H1 (cell line): ENCODE results near the gene PGLYRP2. TPM values are rescaled to one million over a fixed set of nuclear protein-coding genes. Genes with fewer than 3 reads are reported as not detected.

Source experiments
- CTCF ChIA-PET: fragments of 300-600 bp; sonication (Branson Sonifier 250); formaldehyde crosslinking; loops from one replicate; lab custom pipeline; 2021; ENCODE audit not compliant: partially characterized antibody; lab: Charles Lee
- POLR2A ChIA-PET: fragments of 300-600 bp; sonication (Branson Sonifier 250); formaldehyde crosslinking; loops from one replicate; lab custom pipeline; 2021; ENCODE audit warnings: inconsistent platforms; ENCODE audit not compliant: partially characterized antibody; lab: Charles Lee
- DNase-seq, 2 experiments: peaks; one replicate each; pipeline versions ENCODE4 v3.0.0 to v3.0.0-alpha.2; 2010 to 2022; ENCODE audit warnings: low spot score in 2 of 2, low read depth in 1 of 2, mixed read lengths in 1 of 2
- FAIRE-seq: peaks from 2 replicates; lab custom pipeline; 2011; peaks lifted over from hg19 to GRCh38; lab: Jason Lieb, UNC
- H2AFZ ChIP-seq: 2 replicates; pipeline ENCODE4 v1.8.1; 2012; ENCODE audit warnings: low read length, inconsistent platforms
- H2AK5ac ChIP-seq: 2 replicates; pipeline ENCODE4 v1.6.1; 2013; ENCODE audit warnings: low read depth, low read length
- H2BK120ac ChIP-seq: replicated peaks from 2 replicates; pipeline ENCODE3; 2013; ENCODE audit warnings: low read depth, low read length, inconsistent platforms
- H2BK12ac ChIP-seq: 2 replicates; pipeline ENCODE4 v1.6.1; 2013; ENCODE audit warnings: low read depth, low read length
- H2BK15ac ChIP-seq: 2 replicates; pipeline ENCODE4 v1.6.1; 2013; ENCODE audit warnings: low read length
- H2BK20ac ChIP-seq: 2 replicates; pipeline ENCODE4 v1.6.1; 2013; ENCODE audit warnings: low read length
- H2BK5ac ChIP-seq: 2 replicates; pipeline ENCODE4 v1.6.1; 2013; ENCODE audit warnings: low read depth, low read length
- H3K14ac ChIP-seq: 2 replicates; pipeline ENCODE4 v1.6.1; 2013; ENCODE audit warnings: inconsistent platforms; ENCODE audit not compliant: insufficient read length
- H3K18ac ChIP-seq: 2 replicates; pipeline ENCODE4 v1.6.1; 2013; ENCODE audit warnings: low read length; ENCODE audit errors: extremely low read depth
- H3K23ac ChIP-seq: 2 replicates; pipeline ENCODE4 v1.6.1; 2013; ENCODE audit warnings: inconsistent platforms; ENCODE audit not compliant: insufficient read length
- H3K23me2 ChIP-seq: 2 replicates; pipeline ENCODE4 v1.6.1; 2013; ENCODE audit warnings: low read depth, low read length
- H3K27ac ChIP-seq: 2 replicates; pipeline ENCODE4 v1.6.1; 2011; ENCODE audit warnings: low read depth, low read length, inconsistent platforms
- H3K27me3 ChIP-seq, 4 experiments: replicated peaks in 1 of 4; 1 replicate in 1 of 4; 2 replicates in 3 of 4; pipeline versions ENCODE4 v1.6.1 to v1.8.1; 2011 to 2013; ENCODE audit warnings: low read length in 3 of 4, mild to moderate bottlenecking in 3 of 4, inconsistent platforms in 2 of 4, mixed read lengths in 2 of 4, moderate library complexity in 1 of 4; ENCODE audit not compliant: control insufficient read depth in 3 of 4, insufficient read depth in 3 of 4; ENCODE audit errors: extremely low read depth in 1 of 4
- H3K36me3 ChIP-seq, 4 experiments: 2 replicates each; pipeline versions ENCODE4 v1.6.1 to v1.8.1; 2011 to 2013; ENCODE audit warnings: mild to moderate bottlenecking in 4 of 4, low read length in 3 of 4, moderate library complexity in 2 of 4, control low read depth in 1 of 4, inconsistent platforms in 1 of 4; ENCODE audit not compliant: insufficient read depth in 4 of 4, control insufficient read depth in 2 of 4
- H3K4ac ChIP-seq: replicated peaks from 2 replicates; pipeline ENCODE3; 2013; ENCODE audit warnings: low read length, low read depth, mixed read lengths, inconsistent platforms; ENCODE audit not compliant: insufficient read length
- H3K4me1 ChIP-seq, 4 experiments: replicated peaks in 1 of 4; 1 replicate in 1 of 4; 2 replicates in 3 of 4; pipeline versions ENCODE4 v1.6.1 to v1.8.1; 2011 to 2013; ENCODE audit warnings: low read length in 3 of 4, inconsistent platforms in 2 of 4, mixed read lengths in 1 of 4; ENCODE audit not compliant: insufficient read depth in 4 of 4, control insufficient read depth in 3 of 4
- H3K4me2 ChIP-seq, 2 experiments: 2 replicates each; pipeline versions ENCODE4 v1.6.1 to v1.8.1; 2011 to 2013; ENCODE audit warnings: low read depth in 2 of 2, low read length in 2 of 2, control low read depth in 1 of 2, inconsistent platforms in 1 of 2, mild to moderate bottlenecking in 1 of 2; ENCODE audit not compliant: insufficient read depth in 1 of 2
- H3K4me3 ChIP-seq, 4 experiments: fragments of 200-600, 300-600 bp in 1 of 4; sonication (generic), shearing (Covaris generic), sonication (Bioruptor Twin) in 1 of 4; 2 replicates each; pipeline versions ENCODE4 v1.5.1 to v1.8.1; 2011 to 2016; ENCODE audit warnings: low read length in 4 of 4, low read depth in 3 of 4, control low read depth in 2 of 4, inconsistent platforms in 2 of 4, mild to moderate bottlenecking in 2 of 4, mixed read lengths in 1 of 4, moderate library complexity in 1 of 4; ENCODE audit not compliant: insufficient read depth in 2 of 4; ENCODE audit errors: extremely low read depth in 1 of 4
- H3K56ac ChIP-seq: replicated peaks from 2 replicates; pipeline ENCODE3; 2013; ENCODE audit warnings: low read depth, mild to moderate bottlenecking, mixed read lengths, low read length, inconsistent platforms; ENCODE audit not compliant: insufficient read length
- H3K79me1 ChIP-seq: 2 replicates; pipeline ENCODE4 v1.6.1; 2013; ENCODE audit warnings: low read depth, low read length, control low read depth
- H3K79me2 ChIP-seq, 2 experiments: 2 replicates each; pipeline versions ENCODE4 v1.6.1 to v1.8.1; 2012 to 2013; ENCODE audit warnings: low read length in 2 of 2, mild to moderate bottlenecking in 2 of 2, inconsistent platforms in 1 of 2; ENCODE audit not compliant: insufficient read depth in 2 of 2, control insufficient read depth in 1 of 2
- H3K9ac ChIP-seq, 4 experiments: replicated peaks in 1 of 4; 1 replicate in 1 of 4; 2 replicates in 3 of 4; pipeline versions ENCODE4 v1.6.1 to v1.8.1; 2011 to 2013; ENCODE audit warnings: low read depth in 3 of 4, low read length in 3 of 4, control low read depth in 2 of 4, mild to moderate bottlenecking in 2 of 4, moderate library complexity in 2 of 4, inconsistent platforms in 1 of 4; ENCODE audit errors: extremely low read depth in 1 of 4
- H3K9me3 ChIP-seq, 2 experiments: 2 replicates each; pipeline versions ENCODE4 v1.6.1 to v1.8.1; 2012 to 2013; ENCODE audit warnings: mild to moderate bottlenecking in 2 of 2, moderate library complexity in 2 of 2, control low read depth in 1 of 2, inconsistent platforms in 1 of 2, low read depth in 1 of 2, low read length in 1 of 2, mixed read lengths in 1 of 2; ENCODE audit not compliant: insufficient read depth in 2 of 2
- H4K20me1 ChIP-seq, 2 experiments: replicated peaks in 1 of 2; 2 replicates each; pipeline versions ENCODE3 to v1.8.1; 2011 to 2013; ENCODE audit warnings: inconsistent platforms in 2 of 2, low read length in 2 of 2, mild to moderate bottlenecking in 1 of 2; ENCODE audit not compliant: insufficient read depth in 2 of 2, control insufficient read depth in 1 of 2
- H4K5ac ChIP-seq: 2 replicates; pipeline ENCODE4 v1.6.1; 2013; ENCODE audit warnings: low read length, low read depth, mixed read lengths, inconsistent platforms; ENCODE audit not compliant: insufficient read length
- H4K8ac ChIP-seq: 2 replicates; pipeline ENCODE4 v1.8.0; 2013; ENCODE audit warnings: mild to moderate bottlenecking, moderate library complexity, low read length, inconsistent platforms; ENCODE audit not compliant: insufficient read depth; ENCODE audit errors: extremely low read depth
- H4K91ac ChIP-seq: replicated peaks from 2 replicates; pipeline ENCODE3; 2013; ENCODE audit warnings: low read length, mixed read lengths, inconsistent platforms; ENCODE audit not compliant: insufficient read length
- ASH2L ChIP-seq: fragments of 200-600, 300-600 bp; sonication (generic); IDR thresholded peaks from one replicate; pipeline ENCODE4 v1.7.1; 2017; ENCODE audit warnings: low read length
- ATF3 ChIP-seq: IDR thresholded peaks from 2 replicates; pipeline ENCODE4 v1.6.1; 2011; ENCODE audit warnings: low read depth, mild to moderate bottlenecking, low read length; ENCODE audit not compliant: insufficient read depth
- BACH1 ChIP-seq: IDR thresholded peaks from 2 replicates; pipeline ENCODE4 v1.6.1; 2012; ENCODE audit warnings: low read length, improper control_type of control experiment
- CBX8 ChIP-seq: fragments of 300-800, 300-1000 bp; sonication (generic); IDR thresholded peaks from 2 replicates; pipeline ENCODE4 v1.7.1; 2016; ENCODE audit warnings: low read depth, low read length, borderline replicate concordance
- CHD1 ChIP-seq: IDR thresholded peaks from 2 replicates; pipeline ENCODE4 v1.6.1; 2012; ENCODE audit warnings: low read depth, low read length, improper control_type of control experiment
- CHD2 ChIP-seq: IDR thresholded peaks from 2 replicates; pipeline ENCODE4 v1.6.1; 2012; ENCODE audit warnings: low read length, improper control_type of control experiment
- CREB1 ChIP-seq: IDR thresholded peaks from 2 replicates; pipeline ENCODE4 v1.6.1; 2012; ENCODE audit warnings: inconsistent platforms
- EZH2 ChIP-seq: fragments of 200-600 bp; sonication (generic); IDR thresholded peaks from 2 replicates; pipeline ENCODE4 v1.7.1; 2012; ENCODE audit warnings: low read depth, mild to moderate bottlenecking, moderate library complexity, low read length, inconsistent platforms; ENCODE audit not compliant: severe bottlenecking
- GTF2F1 ChIP-seq: IDR thresholded peaks from 2 replicates; pipeline ENCODE4 v1.6.1; 2012; ENCODE audit warnings: low read depth, low read length, improper control_type of control experiment, borderline replicate concordance
- HDAC6 ChIP-seq: IDR thresholded peaks from one replicate; pipeline ENCODE4 v1.7.1; 2012; ENCODE audit warnings: low read depth, mild to moderate bottlenecking, inconsistent platforms, low read length, moderate library complexity
- JUND ChIP-seq: IDR thresholded peaks from 2 replicates; pipeline ENCODE4 v1.6.1; 2011; ENCODE audit warnings: mild to moderate bottlenecking, improper control_type of control experiment, low read length
- KDM4A ChIP-seq: IDR thresholded peaks from one replicate; pipeline ENCODE4 v1.7.1; 2012; ENCODE audit warnings: low read depth, mild to moderate bottlenecking, moderate library complexity, low read length, inconsistent platforms; ENCODE audit not compliant: severe bottlenecking
- POLR2A ChIP-seq, 2 experiments: IDR thresholded peaks; 1 replicate in 1 of 2; 2 replicates in 1 of 2; pipeline ENCODE4 v1.6.1; 2011; ENCODE audit warnings: low read depth in 2 of 2, low read length in 2 of 2, mild to moderate bottlenecking in 2 of 2; ENCODE audit errors: control extremely low read depth in 1 of 2
- SAP30 ChIP-seq: fragments of 300-600 bp; sonication (generic); IDR thresholded peaks from 2 replicates; pipeline ENCODE4 v1.7.1; 2012; ENCODE audit warnings: low read length, moderate library complexity, mild to moderate bottlenecking, inconsistent platforms; ENCODE audit not compliant: insufficient read depth, insufficient replicate concordance
- SIRT6 ChIP-seq: IDR thresholded peaks from one replicate; pipeline ENCODE4 v1.7.1; 2012; ENCODE audit warnings: low read length, inconsistent platforms
- TAF7 ChIP-seq: optimal IDR thresholded peaks from 2 replicates; pipeline ENCODE3; 2011; ENCODE audit warnings: low read depth, mild to moderate bottlenecking, inconsistent platforms, low read length, moderate library complexity, borderline replicate concordance
- WGBS, 2 experiments: shearing (Covaris generic) in 1 of 2; methylation state at CpG; one replicate each; pipeline versions ENCODE4 v1.1.6 to v1.1.7; 2013 to 2015; ENCODE audit warnings: low lambda C conversion rate in 2 of 2, mixed read lengths in 2 of 2, inconsistent platforms in 1 of 2, low coverage in 1 of 2, missing lambda C conversion rate in 1 of 2; ENCODE audit not compliant: insufficient replicate concordance in 2 of 2, insufficient coverage in 1 of 2, insufficient read length in 1 of 2; ENCODE audit errors: extremely low coverage in 1 of 2, missing lambda C conversion rate in 1 of 2; 5-methylcytosine and 5-hydroxymethylcytosine counted together
- polyA plus RNA-seq, 7 experiments: library from polyadenylated mRNA; depleted of rRNA in 3 of 7; stranded (reverse) in 5 of 7; unstranded in 2 of 7; fragments of >200 nt in 5 of 7; fragments of 200-250 nt in 2 of 7; gene quantifications; 1 replicate in 5 of 7; 2 replicates in 1 of 7; 4 replicates in 1 of 7; pipeline versions ENCODE4 v1.2.1 to v1.2.3, GENCODE V29; 2011 to 2013; ENCODE audit warnings: missing spikeins in 2 of 7, mixed read lengths in 2 of 7
- total RNA-seq: library from RNA; stranded (reverse); fragmentation: NEBNext Ultra II Directional; extraction: Animal tissue kit (Norgen Biotek cat#: 25700); gene quantifications from 2 replicates; pipeline ENCODE4 v1.2.1, GENCODE V29; 2021

The PGLYRP2 gene
- total and polyA plus RNA-seq, 2 of the 8 experiments (the other 6 are each of a cell fraction or from before 2014, with no cell fraction given), result not detected

- H3K4me3 ChIP-seq, result no peak overlapping the region
- no peak overlapping the region for H3K14ac ChIP-seq
- 88% methylated on average over 1 of the region's 1 CpG; no CpG with 5 or more reads in 1 of the 2 experiments for WGBS, 2 experiments
- no peak overlapping the region for H3K56ac ChIP-seq
- no peak overlapping the region for H2BK15ac ChIP-seq
- no peak overlapping the region for H2BK12ac ChIP-seq
- POLR2A ChIA-PET, result no interaction called here
- no peaks in the 10 kb centered on the region for H3K79me1 ChIP-seq
- H3K27ac ChIP-seq, result no peak overlapping the region
- no peak overlapping the region for H2BK20ac ChIP-seq
- H4K5ac ChIP-seq, result no peak overlapping the region
- no peaks in the 10 kb centered on the region for H4K20me1 ChIP-seq
- no peak overlapping the region for H4K91ac ChIP-seq
- FAIRE-seq (no peak), DNase-seq (no peak)
- H2AK5ac ChIP-seq, result no peak overlapping the region
- H4K8ac ChIP-seq, result no peak overlapping the region
- no peak overlapping the region for H3K4ac ChIP-seq
- H3K4me1 ChIP-seq, result no peaks in the 10 kb centered on the region
- peaks cover 2% of the 10 kb centered on the region; the same call in 1 of the 2 replicates for H3K23me2 ChIP-seq
- H3K9ac ChIP-seq, result no peak overlapping the region
- no peak overlapping the region for H2AFZ ChIP-seq
- H3K36me3 ChIP-seq, result no peaks in the 10 kb centered on the region; a peak in 1 of 8 replicates
- no peak overlapping the region for H3K23ac ChIP-seq
- no peak overlapping the region for H3K18ac ChIP-seq
- no peaks in the 10 kb centered on the region for H3K27me3 ChIP-seq
- no peak overlapping the region for H2BK5ac ChIP-seq
- no peak overlapping the region for H2BK120ac ChIP-seq
- no peak overlapping the region for H3K4me2 ChIP-seq
- peaks cover 12 to 35% of the 10 kb centered on the region in 2 experiments; a peak in 3 of 4 replicates for H3K9me3 ChIP-seq
- CTCF ChIA-PET, result no interaction called here
- H3K79me2 ChIP-seq, result no peaks in the 10 kb centered on the region
- TF ChIP-seq JUND (no peak), CHD2 (no peak), GTF2F1 (no peak), BACH1 (no peak), ASH2L (no peak), ATF3 (no peak), SIRT6 (no peak), CREB1 (no peak), CHD1 (no peak), TAF7 (no peak), SAP30 (no peak), HDAC6 (no peak), POLR2A (IDR thresholded peaks at IDR 0.05; ENCODE audit: control extremely low read depth in 1 of 2, low read depth in 2 of 2, low read length in 2 of 2) (no peak), CBX8 (no peak), KDM4A (no peak), EZH2 (no peak)
These were observed 15.8 kb upstream of the PGLYRP2 start for GRCh38 chr19:15495151-15495550.
